WTC11 (cell line): ENCODE results near the gene NUP98. TPM values are rescaled to one million over a fixed set of nuclear protein-coding genes. Genes with fewer than 3 reads are reported as not detected.
A peak's percentile ranks its signal among the peaks of the same experiment; 100 is the strongest.

Experiments
- ATAC-seq: fragments of 200-7000 bp; cut with Tn5 transposase; 2 replicates; pipeline ENCODE4 v1.10.0; 2021; ENCODE audit warnings: mild to moderate bottlenecking, moderate library complexity
- CTCF ChIA-PET: fragments of 300-600 bp; sonication (Branson Sonifier 250); formaldehyde crosslinking; loops from one replicate; lab custom pipeline; 2021; ENCODE audit warnings: antibody characterized with exemption; lab: Charles Lee
- POLR2A ChIA-PET: fragments of 350-600 bp; sonication (Branson Sonifier 250); formaldehyde crosslinking; loops from one replicate; lab custom pipeline; 2021; ENCODE audit warnings: antibody characterized with exemption; lab: Charles Lee
- DNase-seq: peaks from one replicate; pipeline ENCODE4 v3.0.0; 2021; ENCODE audit warnings: low spot score
- H3K27ac Mint-ChIP-seq: 2 replicates; pipeline ENCODE4 v1.8.0; 2021; ENCODE audit warnings: mixed read lengths
- H3K27me3 Mint-ChIP-seq: 2 replicates; pipeline ENCODE4 v1.8.0; 2021; ENCODE audit warnings: low read depth, mild to moderate bottlenecking, moderate library complexity, mixed read lengths
- H3K36me3 Mint-ChIP-seq: 2 replicates; pipeline ENCODE4 v1.8.0; 2021; ENCODE audit warnings: mixed read lengths
- H3K4me1 Mint-ChIP-seq: 2 replicates; pipeline ENCODE4 v1.8.0; 2022; ENCODE audit warnings: mixed read lengths
- H3K4me3 Mint-ChIP-seq: 2 replicates; pipeline ENCODE4 v1.8.0; 2021; ENCODE audit warnings: mild to moderate bottlenecking, moderate library complexity, mixed read lengths
- H3K9me3 Mint-ChIP-seq: 2 replicates; pipeline ENCODE4 v1.8.0; 2021; ENCODE audit warnings: mixed read lengths
- ESRRA ChIP-seq: sonication (generic); formaldehyde crosslinking; IDR thresholded peaks from 2 replicates; pipeline ENCODE4 v1.8.1; 2022; ENCODE audit warnings: mild to moderate bottlenecking, missing genetic modification reagents, borderline replicate concordance
- ETV6 ChIP-seq: sonication (generic); formaldehyde crosslinking; IDR thresholded peaks from 2 replicates; pipeline ENCODE4 v1.8.1; 2022; ENCODE audit warnings: mild to moderate bottlenecking, missing genetic modification reagents
- FOXJ3 ChIP-seq: sonication (generic); formaldehyde crosslinking; IDR thresholded peaks from 2 replicates; pipeline ENCODE4 v1.9.0; 2021; ENCODE audit warnings: missing genetic modification reagents, mild to moderate bottlenecking, borderline replicate concordance
- IRF2 ChIP-seq: sonication (generic); formaldehyde crosslinking; IDR thresholded peaks from 2 replicates; pipeline ENCODE4 v1.8.0; 2022; ENCODE audit warnings: low read depth, missing genetic modification reagents, borderline replicate concordance
- OVOL2 ChIP-seq: fragments of 250-450 bp; sonication (Bioruptor Pico); IDR thresholded peaks from 2 replicates; pipeline ENCODE4 v1.9.0; 2021; ENCODE audit warnings: mild to moderate bottlenecking, borderline replicate concordance
- SOX15 ChIP-seq: fragments of 250-450 bp; sonication (Bioruptor Pico); IDR thresholded peaks from 2 replicates; pipeline ENCODE4 v1.9.0; 2021; ENCODE audit warnings: mild to moderate bottlenecking
- SP1 ChIP-seq: sonication (generic); formaldehyde crosslinking; conservative IDR thresholded peaks from 2 replicates; pipeline ENCODE4 v1.8.1; 2022; ENCODE audit warnings: missing genetic modification reagents
- TEAD1 ChIP-seq: sonication (generic); formaldehyde crosslinking; IDR thresholded peaks from 2 replicates; pipeline ENCODE4 v1.8.0; 2022; ENCODE audit warnings: mild to moderate bottlenecking, missing genetic modification reagents
- TEAD4 ChIP-seq: sonication (generic); formaldehyde crosslinking; IDR thresholded peaks from 2 replicates; pipeline ENCODE4 v1.8.0; 2022; ENCODE audit warnings: mild to moderate bottlenecking, missing genetic modification reagents
- ZNF219 ChIP-seq: sonication (generic); formaldehyde crosslinking; IDR thresholded peaks from 2 replicates; pipeline ENCODE4 v1.8.0; 2023; ENCODE audit warnings: missing genetic modification reagents, mild to moderate bottlenecking, borderline replicate concordance
- total RNA-seq: library from RNA; stranded (reverse); gene quantifications from 3 replicates; pipeline ENCODE4 v1.2.3, GENCODE V29; 2021
- TF ChIP-seq, protein P1 (sequence below): sonication (generic); formaldehyde crosslinking; IDR thresholded peaks from 2 replicates; pipeline ENCODE4 v1.8.1; 2023; ENCODE audit warnings: mild to moderate bottlenecking, missing genetic modification reagents
- TF ChIP-seq, protein P2 (sequence below): sonication (generic); formaldehyde crosslinking; IDR thresholded peaks from 2 replicates; pipeline ENCODE4 v1.8.0; 2023; ENCODE audit warnings: missing genetic modification reagents
- TF ChIP-seq, protein P3 (sequence below): sonication (generic); formaldehyde crosslinking; IDR thresholded peaks from 2 replicates; pipeline ENCODE4 v1.8.1; 2022; ENCODE audit warnings: mild to moderate bottlenecking, missing genetic modification reagents, moderate library complexity, borderline replicate concordance
- TF ChIP-seq, protein P4 (sequence below): fragments of 250-450 bp; sonication (Bioruptor Pico); conservative IDR thresholded peaks from 2 replicates; pipeline ENCODE4 v1.9.0; 2021; ENCODE audit warnings: mild to moderate bottlenecking
- TF ChIP-seq, protein P5 (sequence below): sonication (generic); formaldehyde crosslinking; IDR thresholded peaks from 2 replicates; pipeline ENCODE4 v1.8.1; 2023; ENCODE audit warnings: mild to moderate bottlenecking, moderate library complexity, missing genetic modification reagents
- TF ChIP-seq, protein P6 (sequence below): fragments of 250-450 bp; sonication (Bioruptor Pico); IDR thresholded peaks from 2 replicates; pipeline ENCODE4 v1.9.0; 2021; ENCODE audit warnings: mild to moderate bottlenecking, borderline replicate concordance
- TF ChIP-seq, protein P7 (sequence below): sonication (generic); formaldehyde crosslinking; IDR thresholded peaks from 2 replicates; pipeline ENCODE4 v1.8.0; 2023; ENCODE audit warnings: mild to moderate bottlenecking, missing genetic modification reagents

Gene NUP98
- total RNA-seq, 1 experiment from 2014 or later: 81.4 TPM

DNA sequence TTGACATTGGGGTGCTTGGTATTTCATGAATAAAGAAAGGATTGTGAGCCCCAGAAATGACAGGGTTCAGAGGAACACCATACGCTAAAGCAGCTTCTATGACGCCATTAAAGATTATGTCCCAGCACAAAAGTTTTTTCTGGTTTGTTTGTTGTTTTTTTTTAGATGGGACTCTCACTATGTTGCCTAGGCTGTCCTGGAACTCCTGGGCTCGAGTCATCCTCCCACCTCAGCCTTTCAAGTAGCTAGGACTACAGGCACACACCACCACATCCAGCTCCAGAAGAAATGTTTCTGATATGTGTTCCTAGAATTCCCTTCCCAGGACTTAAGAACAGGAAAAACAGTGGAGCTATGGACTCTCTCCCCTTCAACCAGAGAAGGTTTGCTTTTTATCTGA, 46.0 kb upstream of the NUP98 start (continued):
- TF ChIP-seq, protein P1, sequence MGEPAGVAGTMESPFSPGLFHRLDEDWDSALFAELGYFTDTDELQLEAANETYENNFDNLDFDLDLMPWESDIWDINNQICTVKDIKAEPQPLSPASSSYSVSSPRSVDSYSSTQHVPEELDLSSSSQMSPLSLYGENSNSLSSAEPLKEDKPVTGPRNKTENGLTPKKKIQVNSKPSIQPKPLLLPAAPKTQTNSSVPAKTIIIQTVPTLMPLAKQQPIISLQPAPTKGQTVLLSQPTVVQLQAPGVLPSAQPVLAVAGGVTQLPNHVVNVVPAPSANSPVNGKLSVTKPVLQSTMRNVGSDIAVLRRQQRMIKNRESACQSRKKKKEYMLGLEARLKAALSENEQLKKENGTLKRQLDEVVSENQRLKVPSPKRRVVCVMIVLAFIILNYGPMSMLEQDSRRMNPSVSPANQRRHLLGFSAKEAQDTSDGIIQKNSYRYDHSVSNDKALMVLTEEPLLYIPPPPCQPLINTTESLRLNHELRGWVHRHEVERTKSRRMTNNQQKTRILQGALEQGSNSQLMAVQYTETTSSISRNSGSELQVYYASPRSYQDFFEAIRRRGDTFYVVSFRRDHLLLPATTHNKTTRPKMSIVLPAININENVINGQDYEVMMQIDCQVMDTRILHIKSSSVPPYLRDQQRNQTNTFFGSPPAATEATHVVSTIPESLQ: no peak

DNA sequence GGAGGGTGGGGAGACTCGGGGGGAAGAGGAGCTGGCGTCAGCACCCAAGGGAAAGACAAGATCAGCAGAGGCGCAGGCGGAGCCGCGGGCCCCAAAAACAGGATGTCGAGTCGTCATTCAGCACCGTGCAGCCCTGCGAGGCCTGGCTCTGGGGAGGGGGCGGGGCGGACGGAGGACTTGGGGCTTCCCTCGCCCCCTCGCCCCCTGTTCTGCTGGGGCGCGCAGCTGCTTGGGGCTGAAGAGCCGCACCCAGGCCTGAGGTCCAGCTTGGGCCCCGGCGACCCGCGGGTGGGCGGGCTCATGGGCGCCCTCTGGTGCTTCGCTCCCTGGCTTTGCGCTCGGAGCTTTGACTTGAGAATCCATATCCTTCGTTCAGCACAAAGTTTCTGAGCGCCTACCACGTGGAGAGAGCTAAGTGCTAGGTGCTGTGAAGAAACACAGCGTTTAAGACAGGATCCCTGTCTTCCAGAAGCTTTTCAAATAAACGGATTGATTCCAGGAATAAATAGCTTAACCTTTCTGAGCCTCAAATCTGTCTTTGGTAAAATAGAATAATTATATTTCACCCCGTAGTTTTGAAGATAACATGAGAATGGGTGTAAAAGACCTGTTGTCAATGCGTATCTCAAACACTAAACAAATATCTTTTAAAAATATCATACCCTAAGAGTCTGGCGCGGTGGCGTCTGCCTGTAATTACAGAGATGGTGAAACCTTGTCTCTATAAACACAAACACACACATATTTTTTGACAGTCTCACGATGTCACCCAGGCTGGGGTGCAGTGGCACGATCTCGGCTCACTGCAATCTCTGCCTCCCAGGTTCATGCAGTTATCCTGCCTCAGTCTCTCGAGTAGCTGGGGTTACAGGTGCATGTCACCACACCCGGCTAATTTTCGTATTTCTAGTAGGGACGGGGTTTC, 44.3 kb upstream of the NUP98 start:
- DNase-seq (peak; percentile 84), ATAC-seq (peak; percentile 66)
- ChIA-PET CTCF (interaction anchor here (0.7 to 7.2 kb wide), 23 partner anchors 9 to 247 kb away, joined by 3 to 165 read pairs (median 6); partner anchors contain the start of genes NUP98, PGAP2 and STIM1), POLR2A (interaction anchor here (0.6 to 2.5 kb wide), 6 partner anchors 8 to 130 kb away, joined by 3 to 17 read pairs (median 4); partner anchors contain the start of gene STIM1)
- Mint-ChIP-seq H3K27ac (no peak overlapping the region), H3K9me3 (no peaks in the 10 kb centered on the region), H3K27me3 (peaks cover 9% of the 10 kb centered on the region), H3K36me3 (no peaks in the 10 kb centered on the region), H3K4me1 (peaks cover 36% of the 10 kb centered on the region), H3K4me3 (peak overlapping the region; percentile 72)
- TF ChIP-seq ETV6 (CRISPR knock-in tag): peak; percentile 92
- TF ChIP-seq, protein P2, sequence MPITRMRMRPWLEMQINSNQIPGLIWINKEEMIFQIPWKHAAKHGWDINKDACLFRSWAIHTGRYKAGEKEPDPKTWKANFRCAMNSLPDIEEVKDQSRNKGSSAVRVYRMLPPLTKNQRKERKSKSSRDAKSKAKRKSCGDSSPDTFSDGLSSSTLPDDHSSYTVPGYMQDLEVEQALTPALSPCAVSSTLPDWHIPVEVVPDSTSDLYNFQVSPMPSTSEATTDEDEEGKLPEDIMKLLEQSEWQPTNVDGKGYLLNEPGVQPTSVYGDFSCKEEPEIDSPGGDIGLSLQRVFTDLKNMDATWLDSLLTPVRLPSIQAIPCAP: no peak
- TF ChIP-seq, protein P3, sequence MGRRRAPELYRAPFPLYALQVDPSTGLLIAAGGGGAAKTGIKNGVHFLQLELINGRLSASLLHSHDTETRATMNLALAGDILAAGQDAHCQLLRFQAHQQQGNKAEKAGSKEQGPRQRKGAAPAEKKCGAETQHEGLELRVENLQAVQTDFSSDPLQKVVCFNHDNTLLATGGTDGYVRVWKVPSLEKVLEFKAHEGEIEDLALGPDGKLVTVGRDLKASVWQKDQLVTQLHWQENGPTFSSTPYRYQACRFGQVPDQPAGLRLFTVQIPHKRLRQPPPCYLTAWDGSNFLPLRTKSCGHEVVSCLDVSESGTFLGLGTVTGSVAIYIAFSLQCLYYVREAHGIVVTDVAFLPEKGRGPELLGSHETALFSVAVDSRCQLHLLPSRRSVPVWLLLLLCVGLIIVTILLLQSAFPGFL: no peak
- no peak for TF ChIP-seq FOXJ3 (CRISPR knock-in tag)
- TF ChIP-seq ZNF219 (CRISPR knock-in tag): 0 out of 2 replicates have a peak, but pooled peaks have one; percentile 21
- TF ChIP-seq, protein P4, sequence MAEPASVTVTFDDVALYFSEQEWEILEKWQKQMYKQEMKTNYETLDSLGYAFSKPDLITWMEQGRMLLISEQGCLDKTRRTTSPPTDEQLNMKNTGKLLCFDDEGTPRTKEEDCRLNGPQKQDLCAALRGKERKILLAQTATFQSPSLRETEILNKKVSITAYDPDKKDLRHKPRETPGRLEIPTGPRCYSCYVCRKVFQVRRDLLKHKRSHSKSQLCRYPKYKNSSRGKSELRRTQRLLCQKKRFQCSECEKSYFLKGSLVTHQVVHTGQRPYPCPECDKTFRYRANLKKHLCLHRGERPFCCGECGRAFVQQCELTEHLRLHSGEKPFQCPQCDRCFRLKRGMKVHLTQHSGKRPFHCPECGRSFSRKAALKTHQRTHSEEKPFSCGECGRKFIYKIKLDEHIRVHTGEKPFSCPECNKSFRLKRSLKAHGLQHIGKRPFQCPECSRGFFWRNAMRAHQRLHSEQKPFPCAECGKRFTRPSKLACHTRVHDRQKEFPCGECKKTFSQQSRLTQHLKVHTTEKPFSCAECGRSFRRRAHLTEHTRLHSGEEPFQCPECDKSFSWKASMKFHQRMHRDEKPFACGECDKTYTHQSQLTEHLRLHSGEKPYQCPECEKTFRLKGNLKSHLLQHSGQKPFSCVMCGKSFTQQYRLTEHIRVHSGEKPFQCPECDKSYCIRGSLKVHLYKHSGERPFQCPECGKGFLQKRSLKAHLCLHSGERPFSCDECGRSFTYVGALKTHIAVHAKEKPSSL: no peak
- no peak for TF ChIP-seq IRF2 (CRISPR knock-in tag)
- TF ChIP-seq TEAD4 (CRISPR knock-in tag): no peak
- TF ChIP-seq, protein P5, sequence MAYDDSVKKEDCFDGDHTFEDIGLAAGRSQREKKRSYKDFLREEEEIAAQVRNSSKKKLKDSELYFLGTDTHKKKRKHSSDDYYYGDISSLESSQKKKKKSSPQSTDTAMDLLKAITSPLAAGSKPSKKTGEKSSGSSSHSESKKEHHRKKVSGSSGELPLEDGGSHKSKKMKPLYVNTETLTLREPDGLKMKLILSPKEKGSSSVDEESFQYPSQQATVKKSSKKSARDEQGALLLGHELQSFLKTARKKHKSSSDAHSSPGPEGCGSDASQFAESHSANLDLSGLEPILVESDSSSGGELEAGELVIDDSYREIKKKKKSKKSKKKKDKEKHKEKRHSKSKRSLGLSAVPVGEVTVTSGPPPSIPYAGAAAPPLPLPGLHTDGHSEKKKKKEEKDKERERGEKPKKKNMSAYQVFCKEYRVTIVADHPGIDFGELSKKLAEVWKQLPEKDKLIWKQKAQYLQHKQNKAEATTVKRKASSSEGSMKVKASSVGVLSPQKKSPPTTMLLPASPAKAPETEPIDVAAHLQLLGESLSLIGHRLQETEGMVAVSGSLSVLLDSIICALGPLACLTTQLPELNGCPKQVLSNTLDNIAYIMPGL (CRISPR knock-in tag): 0 out of 2 replicates have a peak, but pooled peaks have one; percentile 45
- no peak for TF ChIP-seq OVOL2 (CRISPR knock-in tag)
- no peak for TF ChIP-seq SOX15 (CRISPR knock-in tag)
- TF ChIP-seq SP1 (CRISPR knock-in tag): peak; percentile 38
- TF ChIP-seq, protein P6, sequence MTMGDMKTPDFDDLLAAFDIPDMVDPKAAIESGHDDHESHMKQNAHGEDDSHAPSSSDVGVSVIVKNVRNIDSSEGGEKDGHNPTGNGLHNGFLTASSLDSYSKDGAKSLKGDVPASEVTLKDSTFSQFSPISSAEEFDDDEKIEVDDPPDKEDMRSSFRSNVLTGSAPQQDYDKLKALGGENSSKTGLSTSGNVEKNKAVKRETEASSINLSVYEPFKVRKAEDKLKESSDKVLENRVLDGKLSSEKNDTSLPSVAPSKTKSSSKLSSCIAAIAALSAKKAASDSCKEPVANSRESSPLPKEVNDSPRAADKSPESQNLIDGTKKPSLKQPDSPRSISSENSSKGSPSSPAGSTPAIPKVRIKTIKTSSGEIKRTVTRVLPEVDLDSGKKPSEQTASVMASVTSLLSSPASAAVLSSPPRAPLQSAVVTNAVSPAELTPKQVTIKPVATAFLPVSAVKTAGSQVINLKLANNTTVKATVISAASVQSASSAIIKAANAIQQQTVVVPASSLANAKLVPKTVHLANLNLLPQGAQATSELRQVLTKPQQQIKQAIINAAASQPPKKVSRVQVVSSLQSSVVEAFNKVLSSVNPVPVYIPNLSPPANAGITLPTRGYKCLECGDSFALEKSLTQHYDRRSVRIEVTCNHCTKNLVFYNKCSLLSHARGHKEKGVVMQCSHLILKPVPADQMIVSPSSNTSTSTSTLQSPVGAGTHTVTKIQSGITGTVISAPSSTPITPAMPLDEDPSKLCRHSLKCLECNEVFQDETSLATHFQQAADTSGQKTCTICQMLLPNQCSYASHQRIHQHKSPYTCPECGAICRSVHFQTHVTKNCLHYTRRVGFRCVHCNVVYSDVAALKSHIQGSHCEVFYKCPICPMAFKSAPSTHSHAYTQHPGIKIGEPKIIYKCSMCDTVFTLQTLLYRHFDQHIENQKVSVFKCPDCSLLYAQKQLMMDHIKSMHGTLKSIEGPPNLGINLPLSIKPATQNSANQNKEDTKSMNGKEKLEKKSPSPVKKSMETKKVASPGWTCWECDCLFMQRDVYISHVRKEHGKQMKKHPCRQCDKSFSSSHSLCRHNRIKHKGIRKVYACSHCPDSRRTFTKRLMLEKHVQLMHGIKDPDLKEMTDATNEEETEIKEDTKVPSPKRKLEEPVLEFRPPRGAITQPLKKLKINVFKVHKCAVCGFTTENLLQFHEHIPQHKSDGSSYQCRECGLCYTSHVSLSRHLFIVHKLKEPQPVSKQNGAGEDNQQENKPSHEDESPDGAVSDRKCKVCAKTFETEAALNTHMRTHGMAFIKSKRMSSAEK: no peak
- TF ChIP-seq, protein P7, sequence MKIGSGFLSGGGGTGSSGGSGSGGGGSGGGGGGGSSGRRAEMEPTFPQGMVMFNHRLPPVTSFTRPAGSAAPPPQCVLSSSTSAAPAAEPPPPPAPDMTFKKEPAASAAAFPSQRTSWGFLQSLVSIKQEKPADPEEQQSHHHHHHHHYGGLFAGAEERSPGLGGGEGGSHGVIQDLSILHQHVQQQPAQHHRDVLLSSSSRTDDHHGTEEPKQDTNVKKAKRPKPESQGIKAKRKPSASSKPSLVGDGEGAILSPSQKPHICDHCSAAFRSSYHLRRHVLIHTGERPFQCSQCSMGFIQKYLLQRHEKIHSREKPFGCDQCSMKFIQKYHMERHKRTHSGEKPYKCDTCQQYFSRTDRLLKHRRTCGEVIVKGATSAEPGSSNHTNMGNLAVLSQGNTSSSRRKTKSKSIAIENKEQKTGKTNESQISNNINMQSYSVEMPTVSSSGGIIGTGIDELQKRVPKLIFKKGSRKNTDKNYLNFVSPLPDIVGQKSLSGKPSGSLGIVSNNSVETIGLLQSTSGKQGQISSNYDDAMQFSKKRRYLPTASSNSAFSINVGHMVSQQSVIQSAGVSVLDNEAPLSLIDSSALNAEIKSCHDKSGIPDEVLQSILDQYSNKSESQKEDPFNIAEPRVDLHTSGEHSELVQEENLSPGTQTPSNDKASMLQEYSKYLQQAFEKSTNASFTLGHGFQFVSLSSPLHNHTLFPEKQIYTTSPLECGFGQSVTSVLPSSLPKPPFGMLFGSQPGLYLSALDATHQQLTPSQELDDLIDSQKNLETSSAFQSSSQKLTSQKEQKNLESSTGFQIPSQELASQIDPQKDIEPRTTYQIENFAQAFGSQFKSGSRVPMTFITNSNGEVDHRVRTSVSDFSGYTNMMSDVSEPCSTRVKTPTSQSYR (CRISPR knock-in tag): peak; percentile 69; the same call in 1 of the 2 replicates
- TF ChIP-seq ESRRA (CRISPR knock-in tag): no peak
- TF ChIP-seq TEAD1 (CRISPR knock-in tag): peak; percentile 7; the same call in 1 of the 2 replicates
